HG02943 (cell line): ENCODE data around the gene AKT3.

Source experiments
- ATAC-seq: cut with Tn5 transposase; IDR thresholded peaks from one replicate; pipeline ENCODE4 v1.9.1; 2021; ENCODE audit warnings: mild to moderate bottlenecking, low read depth, moderate library complexity; ENCODE audit not compliant: unreplicated experiment

Gene AKT3

GRCh38 chr1:243564814-243565213 is 285.2 kb downstream of the AKT3 start:
- ATAC-seq: no peak

GRCh38 chr1:243563732-243564131 is 286.3 kb downstream of the AKT3 start:
- ATAC-seq: no peak

GRCh38 chr1:243562473-243562872 is 287.6 kb downstream of the AKT3 start:
- ATAC-seq: no peak

- no peak for ATAC-seq
Observed at GRCh38 chr1:243561588-243562319, 288.3 kb downstream of the AKT3 start.

- ATAC-seq: no peak
Observed at GRCh38 chr1:243559575-243560162, 290.4 kb downstream of the AKT3 start.

GRCh38 chr1:243558576-243558975 is 291.5 kb downstream of the AKT3 start:
- ATAC-seq: no peak

GRCh38 chr1:243557866-243558265 is 292.2 kb downstream of the AKT3 start:
- no peak for ATAC-seq

- ATAC-seq: no peak
Observed at GRCh38 chr1:243554686-243555085, 295.4 kb downstream of the AKT3 start.

- no peak for ATAC-seq
Observed at GRCh38 chr1:243553090-243553489, 297.0 kb downstream of the AKT3 start.

- no peak for ATAC-seq
Observed at GRCh38 chr1:243550276-243550675, 299.8 kb downstream of the AKT3 start.

GRCh38 chr1:243549791-243550190 is 300.3 kb downstream of the AKT3 start:
- ATAC-seq: no peak

GRCh38 chr1:243549108-243549507 is 300.9 kb downstream of the AKT3 start:
- no peak for ATAC-seq

- no peak for ATAC-seq
Observed at GRCh38 chr1:243548516-243548915, 301.5 kb downstream of the AKT3 start.

GRCh38 chr1:243547891-243548290 is 302.2 kb downstream of the AKT3 start:
- ATAC-seq: no peak

- ATAC-seq: no peak
Observed at GRCh38 chr1:243546457-243546856, 303.6 kb downstream of the AKT3 start.

GRCh38 chr1:243543501-243543900 is 306.5 kb downstream of the AKT3 start:
- ATAC-seq: no peak

- no peak for ATAC-seq
Observed at GRCh38 chr1:243542739-243543415, 307.2 kb downstream of the AKT3 start.

GRCh38 chr1:243539636-243540035 is 310.4 kb downstream of the AKT3 start:
- ATAC-seq: no peak

- ATAC-seq: no peak
Observed at GRCh38 chr1:243535014-243535413, 315.0 kb downstream of the AKT3 start.

GRCh38 chr1:243529512-243529911 is 320.5 kb downstream of the AKT3 start:
- no peak for ATAC-seq

- no peak for ATAC-seq
Observed at GRCh38 chr1:243528459-243529121, 321.5 kb downstream of the AKT3 start.
